Skeletal muscle cell (primary cell): ENCODE data around the gene SCAMP3.

Experiments
- DNase-seq: peaks from one replicate; pipeline ENCODE4 v3.0.0-alpha.2; 2010; ENCODE audit warnings: low read depth
- H3K4me3 ChIP-seq: 2 replicates; pipeline ENCODE4 v1.5.1; 2011; ENCODE audit warnings: low read depth, mild to moderate bottlenecking, control low read depth, low read length, moderate library complexity

The SCAMP3 gene

GRCh38 chr1:155287987-155288543 is 25.9 kb upstream of the SCAMP3 start:
- no peak for DNase-seq
- H3K4me3 ChIP-seq: no peak overlapping the region

GRCh38 chr1:155286544-155286943 is 24.4 kb upstream of the SCAMP3 start:
- no peak overlapping the region for H3K4me3 ChIP-seq
- DNase-seq: no peak

- DNase-seq: no peak
- no peak overlapping the region for H3K4me3 ChIP-seq
Measured at GRCh38 chr1:155285631-155286044, 23.5 kb upstream of the SCAMP3 start.

- H3K4me3 ChIP-seq: no peak overlapping the region
- no peak for DNase-seq
Measured at GRCh38 chr1:155285063-155285462, 22.9 kb upstream of the SCAMP3 start.

- DNase-seq: no peak
- no peak overlapping the region for H3K4me3 ChIP-seq
Measured at GRCh38 chr1:155284476-155284875, 22.3 kb upstream of the SCAMP3 start.

- DNase-seq: no peak
Measured at GRCh38 chr1:155282488-155283091, 20.4 kb upstream of the SCAMP3 start.

GRCh38 chr1:155279268-155279667 is 17.1 kb upstream of the SCAMP3 start:
- no peak for DNase-seq
- no peak overlapping the region for H3K4me3 ChIP-seq

More at GRCh38 chr1:155282488-155283091, 20.4 kb upstream of the SCAMP3 start:
- H3K4me3 ChIP-seq: no peak overlapping the region

GRCh38 chr1:155278689-155279160 is 16.6 kb upstream of the SCAMP3 start:
- DNase-seq: no peak
- H3K4me3 ChIP-seq: no peak overlapping the region

- peak overlapping the region; percentile 69 for H3K4me3 ChIP-seq
- no peak for DNase-seq
Measured at GRCh38 chr1:155277902-155278688, 15.9 kb upstream of the SCAMP3 start.

GRCh38 chr1:155277070-155277901 is 15.1 kb upstream of the SCAMP3 start, which contains the start of gene HCN3:
TSS of gene HCN3 (plus strand) at chr1:155277463. CDS start at chr1:155277591, 128 bp downstream.
- H3K4me3 ChIP-seq: peak within 1 kb of the TSS; percentile 69
- DNase-seq: peak; percentile 75

GRCh38 chr1:155273343-155274245 is 11.4 kb upstream of the SCAMP3 start, which contains the start of gene CLK2:
TSS of gene CLK2 (minus strand) at chr1:155273504. CDS start at chr1:155270977, 2,527 bp downstream.
- peak within 1 kb of the TSS; percentile 77 for H3K4me3 ChIP-seq
- DNase-seq: peak; percentile 89

GRCh38 chr1:155272466-155273342 is 10.5 kb upstream of the SCAMP3 start:
- peak; percentile 11 for DNase-seq
- H3K4me3 ChIP-seq: peak overlapping the region; percentile 77

- no peak for DNase-seq
- no peak overlapping the region for H3K4me3 ChIP-seq
Measured at GRCh38 chr1:155269381-155269780, 7.2 kb upstream of the SCAMP3 start.

GRCh38 chr1:155268630-155269029 is 6.5 kb upstream of the SCAMP3 start:
- no peak for DNase-seq
- no peak overlapping the region for H3K4me3 ChIP-seq

GRCh38 chr1:155267373-155267772 is 5.2 kb upstream of the SCAMP3 start:
- H3K4me3 ChIP-seq: no peak overlapping the region
- no peak for DNase-seq

GRCh38 chr1:155266553-155266952 is 4.4 kb upstream of the SCAMP3 start:
- DNase-seq: no peak
- H3K4me3 ChIP-seq: no peak overlapping the region

- no peak overlapping the region for H3K4me3 ChIP-seq
- no peak for DNase-seq
Measured at GRCh38 chr1:155263067-155263466, 907 bp upstream of the SCAMP3 start.

- peak overlapping the region; percentile 81 for H3K4me3 ChIP-seq
- DNase-seq: no peak
Measured at GRCh38 chr1:155261493-155261851, 688 bp downstream of the SCAMP3 start.
